ENCODE measurements around the gene DERA.

- no peak for TF ChIP-seq CTCF (IDR thresholded peaks at IDR 0.05)
- TF ChIP-seq POLR2A (IDR thresholded peaks at IDR 0.05) = no peak
- no peak for TF ChIP-seq POLR2AphosphoS5 (IDR thresholded peaks at IDR 0.05)
These were observed 61.8 kb downstream of the DERA start for GRCh38 chr12:15972894-15973293.

Measured in breast epithelium (tissue), 3 donors.